GM12892 (cell line): Measurements from ENCODE around the gene DLL1.

Experiments
- POLR2AphosphoS5 ChIP-seq: IDR thresholded peaks from 2 replicates; pipeline ENCODE4 v1.6.1; 2011; ENCODE audit warnings: low read depth, low read length, control low read depth
- TAF1 ChIP-seq: IDR thresholded peaks from 2 replicates; pipeline ENCODE4 v1.6.1; 2011; ENCODE audit warnings: low read depth, mild to moderate bottlenecking, control low read depth, low read length, borderline replicate concordance

- no peak for TF ChIP-seq POLR2AphosphoS5
- no peak for TF ChIP-seq TAF1
Observed at GRCh38 chr6:170301184-170301583, 10.3 kb upstream of the DLL1 start.
